Erythroblast (primary cell): ENCODE data around the gene HOXB5.

Experiments used
- DNase-seq, 2 experiments: peaks; one replicate each; lab custom pipeline; 2025; lab: John Stamatoyannopoulos, UW
- GATA1 ChIP-seq: IDR thresholded peaks from 2 replicates; pipeline ENCODE4 v1.6.1; 2011; ENCODE audit warnings: low read depth, mild to moderate bottlenecking, control low read depth, low read length, moderate library complexity
- POLR2A ChIP-seq: IDR thresholded peaks from 2 replicates; pipeline ENCODE4 v1.6.1; 2011; ENCODE audit warnings: mild to moderate bottlenecking, low read length

The HOXB5 gene

DNA sequence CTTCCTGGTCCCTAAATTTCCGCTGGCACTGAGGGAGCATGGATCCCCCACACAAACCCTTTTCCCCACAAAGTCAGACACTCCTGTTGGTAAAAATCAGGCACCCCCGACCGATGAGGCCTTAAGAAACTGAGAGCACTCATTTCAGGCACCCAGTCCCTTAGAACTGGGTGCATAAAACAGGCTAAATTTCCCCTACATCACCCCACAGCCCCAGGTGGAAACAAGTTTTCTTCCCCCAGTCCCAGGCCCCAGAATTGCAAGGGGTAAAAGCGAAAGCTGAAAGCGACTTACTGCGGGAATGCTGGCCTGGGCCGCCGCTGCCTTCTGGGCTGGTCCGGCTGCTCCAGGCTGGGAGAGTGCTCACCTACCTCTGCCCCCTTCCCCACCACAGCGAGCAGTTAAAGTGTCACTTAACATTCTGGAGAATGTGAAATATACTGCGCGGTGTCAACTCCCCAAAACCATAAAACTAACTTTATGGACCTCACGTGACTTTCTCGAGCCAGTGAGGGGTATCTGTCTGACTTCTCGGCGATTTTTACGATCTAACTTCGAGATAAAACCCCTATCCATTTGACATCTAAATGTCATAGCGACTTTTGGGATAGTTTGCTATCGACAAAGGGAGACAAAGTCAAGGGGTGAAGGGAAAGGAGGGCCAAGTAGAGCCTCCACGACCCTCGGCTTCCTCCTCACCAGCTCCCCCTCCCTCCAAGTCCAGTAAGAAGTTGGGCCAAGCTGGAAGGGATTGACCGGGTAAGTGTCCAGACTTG, 3.6 kb downstream of the HOXB5 start, which contains the start of gene HOXB3:
TSS of gene HOXB3 (minus strand) at position 411 of the 776 bp plus-strand sequence. CDS start 37,767 bp downstream, outside the sequence.
- no peak for TF ChIP-seq GATA1
- no peak for TF ChIP-seq POLR2A
- DNase-seq, result no peak

DNA sequence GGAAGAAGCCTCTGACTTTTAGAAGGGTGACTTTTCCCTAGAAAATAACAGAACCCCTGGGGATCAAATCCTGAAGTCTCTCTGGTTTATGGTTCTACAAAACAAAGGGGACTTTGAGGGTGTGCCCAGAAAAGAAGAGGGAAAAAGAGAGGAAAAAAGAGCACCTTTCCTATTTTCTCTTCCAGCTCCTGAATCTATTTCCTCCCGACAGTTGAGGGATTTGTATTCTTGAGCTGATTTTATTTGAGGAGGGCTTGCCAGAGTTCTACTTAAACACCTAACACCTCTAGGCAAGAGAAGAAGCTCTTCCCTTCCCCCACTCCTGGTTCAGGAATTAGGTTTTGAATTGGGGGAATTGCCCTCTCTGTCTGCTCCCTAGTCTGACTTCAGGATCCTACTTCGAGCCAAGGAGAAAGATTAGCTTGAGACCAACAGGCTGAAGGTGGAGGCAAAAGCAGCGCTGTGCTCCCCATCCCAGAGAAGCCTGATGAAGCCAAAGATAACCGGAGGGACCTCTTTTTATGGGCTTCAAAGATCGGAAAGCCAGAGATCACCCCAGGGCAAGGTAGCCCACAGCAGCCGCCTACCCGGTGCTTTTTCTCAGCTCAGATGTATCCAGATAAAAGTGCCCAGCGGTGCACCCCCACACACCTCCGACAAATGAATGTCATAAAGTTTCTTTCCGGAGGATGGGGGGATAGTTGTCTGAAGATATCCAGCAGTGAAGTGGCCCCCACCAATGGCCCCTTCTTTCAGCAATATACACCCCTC, 4.3 kb downstream of the HOXB5 start:
- no peak for TF ChIP-seq GATA1
- TF ChIP-seq POLR2A, result no peak
- no peak for DNase-seq

DNA sequence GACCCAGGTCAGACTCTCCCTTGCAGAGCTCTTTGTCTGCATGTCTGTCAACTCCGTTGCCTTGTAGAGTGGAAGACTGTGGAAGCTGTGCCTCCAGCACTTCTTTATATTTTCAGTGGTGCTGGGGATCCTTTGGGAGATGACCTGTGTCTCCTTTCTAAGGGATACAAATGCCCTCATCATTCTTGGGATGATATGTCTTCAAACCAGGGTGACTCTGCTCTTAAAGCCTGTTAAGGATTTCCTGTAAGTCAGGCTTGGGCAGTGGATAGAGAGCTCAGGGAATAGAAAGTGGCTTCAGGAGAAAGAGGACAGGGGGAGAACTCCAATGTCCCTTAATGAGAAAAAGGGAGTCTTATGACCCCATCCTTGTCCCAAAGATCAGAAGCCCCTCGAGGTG, 5.1 kb downstream of the HOXB5 start:
- TF ChIP-seq GATA1 (no peak), POLR2A (no peak)
- DNase-seq, result no peak

DNA sequence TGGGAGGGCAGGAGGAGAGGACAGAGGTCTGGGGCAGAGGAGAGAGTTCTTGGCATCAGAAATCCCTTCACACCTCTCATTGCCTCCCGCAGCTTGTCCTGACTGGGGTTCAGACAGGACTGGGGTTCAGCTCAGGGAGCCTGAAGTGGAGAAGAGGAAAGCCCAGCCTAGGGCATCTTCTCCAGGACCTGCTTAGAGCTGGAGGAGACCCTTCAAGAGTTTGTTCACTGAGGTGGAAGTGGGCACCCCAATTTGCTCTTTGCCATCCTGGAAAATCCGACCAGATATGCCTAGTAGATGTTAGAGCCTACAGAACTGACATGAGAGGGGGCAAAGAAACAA, 5.5 kb downstream of the HOXB5 start:
- TF ChIP-seq POLR2A, result no peak
- no peak for TF ChIP-seq GATA1
- no peak for DNase-seq

DNA sequence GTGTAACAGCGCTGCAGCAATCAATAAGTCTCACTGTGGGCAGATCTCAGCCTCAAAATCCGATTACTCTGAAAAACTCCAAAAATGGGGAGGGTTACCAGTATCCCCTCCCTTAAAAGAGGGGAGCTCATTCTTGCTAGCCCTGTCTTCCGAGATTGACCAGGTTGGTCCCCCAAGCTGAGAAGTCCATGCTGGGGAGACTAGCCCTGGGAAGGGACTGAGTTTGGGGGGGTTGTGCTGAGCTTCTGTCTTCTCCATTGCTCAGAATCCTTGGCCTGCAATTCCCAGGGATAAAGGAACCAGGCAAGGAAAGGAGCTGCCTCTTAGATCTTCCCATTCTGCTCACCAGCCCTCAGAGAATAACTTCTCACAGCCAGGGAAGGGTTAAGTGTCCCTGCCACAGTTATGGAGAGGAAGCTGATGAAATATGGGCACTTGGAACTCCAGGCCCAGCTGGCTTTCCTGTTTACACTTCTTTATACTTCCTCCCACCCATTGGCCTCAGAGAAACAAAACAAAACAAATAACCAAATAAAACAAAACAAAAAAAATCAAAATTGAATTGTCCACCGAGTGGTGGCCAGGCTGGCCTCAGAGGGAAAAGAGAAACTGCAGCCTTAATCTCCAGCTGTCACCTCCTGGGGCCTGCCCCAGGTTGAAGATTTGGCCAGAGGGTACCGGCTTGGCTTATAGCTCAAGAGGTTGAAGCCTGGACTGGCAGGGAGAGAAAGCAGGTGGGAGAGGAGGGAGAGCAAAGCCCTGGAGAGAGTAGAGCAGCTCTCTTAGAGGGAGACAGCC, 6.1 kb downstream of the HOXB5 start:
- no peak for DNase-seq
- TF ChIP-seq POLR2A (no peak), GATA1 (no peak)

DNA sequence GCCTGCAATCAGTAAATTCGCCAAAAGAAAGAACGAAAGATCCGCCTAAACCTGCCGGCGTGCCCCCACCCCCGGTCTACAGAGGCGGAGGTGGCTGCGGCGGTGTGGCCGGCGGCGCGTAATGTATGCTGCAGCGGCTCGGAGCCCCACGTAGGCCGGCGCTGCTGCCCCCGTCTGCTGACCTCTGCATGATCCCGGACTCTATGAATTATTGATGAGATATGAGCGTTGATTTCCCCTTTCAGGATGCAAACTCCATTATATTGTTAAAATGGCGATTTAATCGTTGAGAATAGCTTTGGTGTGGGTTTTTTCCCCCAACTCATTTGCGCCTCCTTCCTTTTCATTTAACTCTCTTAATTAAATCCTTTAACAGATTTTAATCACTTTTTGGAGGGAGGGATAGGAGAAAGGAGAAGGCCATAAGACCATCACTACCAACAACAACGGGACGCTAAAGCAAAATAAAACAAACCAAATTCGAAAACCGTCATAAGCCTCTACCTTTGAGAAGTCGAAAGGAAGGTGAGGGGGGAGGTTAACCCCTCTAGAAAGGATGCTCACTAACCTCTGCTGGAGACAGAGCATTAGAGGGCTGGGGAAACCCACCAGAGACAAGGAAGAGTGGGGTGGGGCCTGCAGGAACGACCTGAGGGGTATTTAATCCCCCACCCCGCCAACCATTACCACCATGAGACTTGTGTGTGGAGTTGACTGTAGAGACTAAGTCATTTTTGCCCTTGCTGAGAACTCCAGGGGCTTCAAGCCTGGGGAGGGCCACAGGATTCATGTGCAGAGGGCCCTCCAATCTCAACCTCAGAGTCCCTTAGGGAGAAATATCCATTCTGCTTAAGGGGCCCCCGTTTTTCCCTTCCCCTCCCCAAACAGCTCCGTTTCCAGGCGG, 7.0 kb downstream of the HOXB5 start:
- TF ChIP-seq POLR2A (no peak), GATA1 (no peak)
- peak; percentile 13 to 31 for DNase-seq

DNA sequence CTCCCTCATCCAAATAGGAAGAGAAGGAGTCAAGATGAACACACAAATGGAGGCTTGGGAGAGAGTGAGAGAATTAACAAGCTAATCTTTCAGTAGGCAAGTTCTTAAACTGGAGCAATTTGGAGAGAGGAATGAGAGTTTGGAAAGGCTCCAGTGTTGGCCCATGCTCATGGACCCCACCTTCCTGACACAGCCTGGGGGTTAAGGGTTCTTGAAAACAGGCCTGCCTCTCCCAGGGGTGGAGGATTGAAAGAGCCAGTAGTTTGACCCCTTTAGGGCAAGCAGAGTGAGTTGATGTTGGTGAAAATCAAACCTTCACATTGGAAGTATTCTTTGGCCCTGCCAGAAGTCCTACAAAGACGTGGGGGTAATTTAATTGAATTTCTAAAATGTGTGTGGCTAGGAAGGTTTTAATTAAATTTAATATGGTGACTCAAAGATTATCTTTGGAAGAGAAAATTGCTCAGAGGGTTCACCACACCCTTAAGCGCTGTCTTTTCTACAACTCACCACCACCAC, 9.3 kb downstream of the HOXB5 start:
- TF ChIP-seq POLR2A (no peak), GATA1 (no peak)
- no peak for DNase-seq

DNA sequence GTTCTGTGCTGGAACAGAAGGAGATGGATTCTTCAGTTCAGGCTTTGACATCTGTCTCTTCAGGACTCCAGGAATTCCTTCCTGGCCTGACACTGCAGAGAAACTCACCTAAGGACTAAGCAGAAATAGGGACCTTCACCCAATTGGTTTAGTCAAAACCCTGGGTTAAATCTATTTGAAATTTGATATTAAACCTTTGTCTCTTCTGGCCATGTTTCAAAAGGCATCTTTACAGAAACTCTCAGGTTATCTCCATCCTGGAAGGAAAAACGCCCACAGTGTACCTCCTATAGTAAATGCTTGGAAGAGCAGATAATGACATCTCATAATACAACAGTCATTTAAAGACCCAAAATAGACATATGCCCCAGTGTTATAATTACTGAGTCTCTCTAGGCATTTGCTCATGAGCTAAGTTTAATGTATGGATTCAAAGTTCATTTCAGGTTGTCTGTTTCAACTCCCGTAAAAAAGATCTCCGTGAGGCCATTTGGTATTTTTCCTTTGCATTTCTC, 9.8 kb downstream of the HOXB5 start:
- no peak for TF ChIP-seq GATA1
- DNase-seq, result no peak

DNA sequence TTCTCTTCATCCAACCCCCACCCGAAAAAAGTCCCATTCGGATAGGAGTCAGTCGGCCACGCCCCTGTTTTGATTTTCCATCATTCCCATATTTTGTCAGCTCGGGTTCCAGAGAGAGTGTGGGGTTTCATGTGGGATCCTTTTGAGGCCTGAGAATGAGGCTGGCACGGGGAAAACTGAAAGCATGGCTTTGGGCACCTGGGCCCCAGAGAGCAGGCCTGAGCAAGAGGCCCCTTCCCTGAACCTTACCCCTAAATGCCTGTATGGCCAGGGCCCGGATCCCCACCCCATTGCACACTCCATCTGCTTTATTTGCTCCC, 10.9 kb downstream of the HOXB5 start:
- no peak for DNase-seq
- no peak for TF ChIP-seq GATA1
- no peak for TF ChIP-seq POLR2A

DNA sequence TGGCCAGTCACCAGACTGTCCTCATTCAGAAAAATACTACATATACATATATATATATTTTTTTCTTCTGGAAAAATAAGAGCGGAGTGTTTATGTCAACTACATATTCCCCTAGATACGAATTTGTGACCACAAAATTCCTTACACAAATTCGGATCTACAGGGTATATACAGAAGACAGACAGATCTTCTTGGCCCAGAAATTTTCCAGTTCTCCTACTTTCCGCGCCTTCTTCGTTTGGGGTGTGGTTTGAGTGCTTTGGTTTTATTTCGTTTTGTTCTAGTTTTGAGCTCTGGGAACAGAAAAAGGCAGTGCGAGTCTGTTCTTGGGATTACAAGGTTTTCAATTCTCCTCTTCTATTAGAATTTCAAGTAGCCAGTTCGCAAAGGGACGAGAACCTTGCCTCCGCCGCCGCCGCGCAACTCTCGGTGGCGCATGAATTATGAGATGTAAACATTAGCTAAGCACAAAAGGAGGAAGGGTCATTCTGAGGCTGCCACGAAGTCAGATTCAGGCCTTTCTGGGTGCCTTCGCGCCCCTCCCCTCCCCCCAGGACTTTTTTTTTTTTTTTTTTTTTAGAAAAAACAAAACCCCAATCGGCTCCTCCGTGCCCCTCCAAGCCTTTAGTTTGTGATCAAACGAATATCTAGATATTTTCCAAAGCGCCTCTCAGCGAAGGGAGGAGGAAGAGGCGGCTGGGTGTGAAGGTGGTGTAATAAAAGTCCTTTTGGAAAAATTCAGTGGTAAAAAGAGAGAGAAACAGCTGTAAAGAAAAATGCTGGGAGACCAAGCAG, 13.6 kb downstream of the HOXB5 start:
- TF ChIP-seq POLR2A, result no peak
- TF ChIP-seq GATA1, result no peak
- DNase-seq, result peak; percentile 39 to 43

DNA sequence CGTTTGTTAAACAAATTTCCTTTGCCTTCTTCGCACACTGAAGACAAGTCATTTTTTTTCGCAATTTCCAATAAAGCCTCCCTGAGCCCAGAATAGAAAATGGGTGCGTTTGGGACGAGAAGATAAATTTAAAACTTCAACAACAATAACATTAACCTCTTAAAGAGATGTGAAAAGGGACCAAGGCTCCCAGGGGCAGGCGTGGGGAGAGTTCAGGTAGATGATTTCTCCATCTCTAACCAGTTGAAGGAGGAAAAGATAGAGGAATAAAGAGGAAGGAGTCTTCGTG, 14.2 kb downstream of the HOXB5 start:
- no peak for DNase-seq
- no peak for TF ChIP-seq POLR2A
- no peak for TF ChIP-seq GATA1
